ENCODE results near the gene ACCSL.

The ACCSL gene

DNA sequence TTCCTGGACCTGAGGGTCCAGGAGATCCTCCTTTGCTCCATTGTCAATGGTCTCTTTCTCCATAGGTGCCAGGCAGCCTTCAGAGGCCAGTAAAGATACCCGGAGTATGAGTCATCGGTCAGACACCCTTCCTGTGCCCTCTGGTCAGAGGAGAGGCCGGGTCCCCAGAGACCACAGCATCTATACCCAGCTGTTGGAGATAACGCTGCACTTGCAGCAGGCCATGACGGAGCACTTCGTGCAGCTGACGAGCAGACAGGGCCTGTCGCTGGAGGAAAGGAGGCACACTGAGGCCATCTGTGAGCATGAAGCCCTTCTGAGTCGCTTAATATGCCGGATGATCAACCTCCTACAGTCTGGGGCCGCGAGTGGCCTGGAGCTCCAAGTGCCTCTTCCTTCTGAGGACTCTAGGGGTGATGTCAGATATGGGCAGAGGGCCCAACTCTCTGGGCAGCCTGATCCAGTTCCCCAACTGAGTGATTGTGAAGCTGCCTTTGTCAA is at the start of gene ACCSL:
Gene ACCSL (plus strand): TSS at position 51 of the 501 bp plus-strand sequence. CDS start 56 bp downstream, at position 107.
- DNase-seq (ENCODE audit: low read depth) = no peak

DNA sequence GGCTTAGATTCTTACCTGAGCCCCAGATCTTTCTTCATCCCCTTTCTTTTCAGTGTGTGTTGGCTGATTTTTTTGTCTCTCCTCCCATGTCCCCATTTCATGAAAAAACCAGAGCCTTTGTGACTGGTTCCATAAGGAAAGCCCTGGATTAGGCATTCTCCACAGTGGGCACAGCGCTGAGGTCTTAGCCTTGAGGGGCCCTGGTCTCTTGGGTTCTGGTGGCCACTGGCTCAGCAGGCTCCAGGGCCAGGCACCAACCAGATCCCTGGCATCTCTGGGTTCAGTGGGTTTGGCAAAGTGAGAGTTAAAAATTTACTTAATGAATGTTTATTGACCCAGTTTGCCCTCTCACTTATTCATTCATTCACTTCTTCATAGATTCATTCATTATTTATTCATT is 49.5 kb upstream of the ACCSL start:
- DNase-seq (ENCODE audit: low read depth) = no peak

DNA sequence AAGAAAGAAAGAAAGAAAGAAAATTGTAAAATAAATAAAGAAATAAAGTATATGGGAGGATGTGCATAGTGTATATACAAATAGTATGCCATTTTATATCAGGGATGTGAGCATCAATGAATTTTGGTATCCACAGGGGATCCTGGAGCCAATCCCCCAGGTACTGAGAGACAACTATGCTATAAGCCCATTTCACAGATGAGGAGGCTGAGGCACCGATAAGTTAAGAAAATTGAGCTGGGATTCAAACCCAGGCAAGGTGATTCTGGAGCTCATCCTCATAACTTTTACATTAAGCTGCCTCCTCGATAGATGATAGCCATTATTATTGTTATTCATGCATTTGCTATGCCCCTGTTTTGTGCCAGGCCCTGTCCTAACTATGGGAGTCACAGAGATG is 47.0 kb upstream of the ACCSL start:
- no peak for DNase-seq (ENCODE audit: low read depth)

DNA sequence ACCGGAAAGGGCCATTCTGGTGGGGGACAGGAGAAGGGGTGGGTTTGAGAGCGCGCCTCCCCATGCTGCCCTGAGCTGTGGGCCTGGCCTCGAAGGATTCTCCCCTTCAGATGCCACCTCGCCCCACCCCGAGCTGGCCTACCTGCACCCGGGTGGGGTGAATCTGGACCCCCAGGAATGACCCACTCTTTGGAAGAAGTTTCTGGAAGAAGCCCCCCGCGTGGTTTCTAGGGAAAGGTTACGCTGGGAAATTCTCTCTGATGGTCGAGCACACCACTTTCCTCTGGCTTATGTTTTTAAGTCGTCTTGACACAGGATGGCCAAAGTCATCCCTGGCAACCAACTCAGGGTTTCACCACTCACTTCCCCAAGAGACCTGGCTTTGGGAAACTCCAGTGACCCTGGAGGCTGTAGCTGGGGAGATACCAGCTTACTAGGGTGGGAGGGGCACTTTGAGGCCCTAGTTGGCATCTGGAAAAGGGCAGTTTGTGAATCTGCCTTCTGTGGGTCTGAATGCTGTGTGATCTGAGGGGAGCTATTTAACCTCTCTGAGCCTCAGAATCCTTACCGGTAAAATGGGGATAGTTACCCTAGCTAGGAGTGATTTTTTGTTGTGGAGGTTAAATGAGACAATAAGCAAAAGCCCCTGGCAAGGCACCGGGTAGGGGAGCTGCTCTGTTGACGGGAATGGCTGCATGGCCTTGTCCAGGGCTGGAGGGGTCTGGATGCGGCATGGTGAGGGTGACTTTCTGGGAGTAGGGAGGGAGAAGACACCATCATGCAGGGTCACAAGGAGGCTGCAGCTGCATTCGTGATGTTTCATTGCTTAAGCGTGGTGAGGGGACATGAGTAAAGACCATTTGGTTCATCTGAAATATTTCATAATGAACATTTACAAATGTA is 45.3 kb upstream of the ACCSL start:
- no peak for DNase-seq (ENCODE audit: low read depth)

DNA sequence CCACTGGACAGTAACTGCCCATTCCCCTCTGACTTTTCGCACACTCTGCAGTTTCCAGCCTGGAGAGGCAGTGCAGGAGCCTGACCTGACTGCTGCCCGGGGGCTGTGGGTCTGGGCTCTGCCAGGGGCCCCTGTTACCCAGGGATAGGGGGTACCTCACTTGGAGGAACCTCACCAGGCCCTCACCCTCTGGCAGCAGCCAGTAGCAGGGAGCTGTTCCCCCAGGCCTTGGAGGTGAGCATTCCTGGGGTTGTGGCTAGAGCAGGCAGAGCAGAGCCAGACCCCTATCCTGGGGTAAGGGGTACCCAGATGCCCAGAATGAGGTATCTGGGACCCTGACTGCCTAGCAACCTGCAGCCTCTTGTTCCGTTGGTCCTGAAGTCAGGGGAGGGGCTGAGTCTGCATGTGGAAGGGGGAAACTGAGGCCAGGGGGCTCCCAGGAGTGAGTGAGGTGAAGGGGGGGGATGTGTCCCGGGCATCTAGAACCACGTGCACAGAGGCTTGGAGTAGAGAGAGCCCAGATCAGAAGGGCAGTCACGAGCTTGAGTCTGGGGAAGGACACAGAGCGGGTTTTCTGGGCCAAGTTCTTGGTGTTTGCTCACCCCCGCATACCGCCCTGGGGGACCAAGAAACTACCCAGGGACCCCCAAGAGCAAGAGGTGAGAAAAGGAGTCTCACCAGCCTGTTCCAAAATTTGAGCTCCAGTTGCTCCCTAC is 43.9 kb upstream of the ACCSL start:
- no peak for DNase-seq (ENCODE audit: low read depth)

DNA sequence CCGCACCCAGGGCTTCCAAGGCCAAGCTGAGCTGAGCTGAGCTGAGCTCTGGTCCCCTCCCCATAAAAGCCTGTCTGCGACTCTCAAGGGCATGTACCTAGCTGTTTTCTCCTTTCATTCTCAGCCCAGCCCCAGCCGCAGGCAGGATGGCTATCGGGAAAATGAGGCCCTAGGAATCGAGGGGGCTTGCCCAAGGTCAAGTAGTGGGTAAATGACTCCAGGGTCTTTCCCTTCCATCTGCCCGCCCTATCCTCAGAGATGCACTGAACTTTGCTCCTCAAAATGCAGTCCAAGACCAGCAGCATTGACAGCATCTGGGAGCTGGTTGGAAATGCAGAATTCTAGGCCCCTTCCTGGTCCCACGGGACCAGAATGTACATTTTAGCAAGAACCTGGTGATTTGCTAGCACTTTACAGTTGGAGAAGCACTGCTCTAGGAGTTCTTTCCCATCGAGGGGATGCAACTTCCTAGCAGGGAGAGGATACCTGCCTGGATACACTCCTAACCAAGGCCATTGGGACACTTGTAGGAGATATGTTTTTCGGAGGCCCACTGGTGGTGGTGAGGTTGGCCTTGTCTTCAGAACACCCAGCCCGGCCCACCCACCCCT is 43.2 kb upstream of the ACCSL start:
- no peak for DNase-seq (ENCODE audit: low read depth)

DNA sequence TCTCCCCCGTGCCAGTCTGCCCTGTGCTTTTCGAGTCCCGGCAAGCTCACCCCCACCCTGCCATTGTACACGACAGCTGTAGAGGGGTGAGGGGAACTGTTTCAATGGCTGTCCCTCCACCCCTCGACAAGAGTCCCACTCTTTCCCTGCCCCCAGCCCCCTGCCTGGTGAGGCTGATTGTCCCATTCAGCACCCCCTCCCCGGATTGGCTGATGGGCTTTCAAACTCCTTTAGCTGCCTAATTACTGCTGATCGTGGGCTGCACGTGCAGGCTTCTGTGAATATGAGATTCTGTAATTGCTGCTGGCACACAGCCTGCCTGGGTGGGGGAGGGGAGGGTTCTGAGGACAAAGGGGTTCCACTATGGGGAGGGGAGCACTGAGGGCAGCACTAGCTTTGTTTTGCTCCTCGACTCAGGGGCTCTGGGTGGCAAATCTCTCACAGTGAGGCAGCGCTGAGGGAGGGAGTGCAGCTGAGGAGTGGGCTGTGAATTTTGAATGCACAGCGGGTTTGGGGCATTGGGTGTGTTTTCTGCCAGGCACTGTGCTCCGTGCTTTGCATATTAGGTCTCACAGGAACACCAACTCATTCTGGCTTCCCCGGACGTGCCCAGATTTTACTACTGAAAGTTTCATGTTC is 42.6 kb upstream of the ACCSL start:
- DNase-seq (ENCODE audit: low read depth) = no peak

DNA sequence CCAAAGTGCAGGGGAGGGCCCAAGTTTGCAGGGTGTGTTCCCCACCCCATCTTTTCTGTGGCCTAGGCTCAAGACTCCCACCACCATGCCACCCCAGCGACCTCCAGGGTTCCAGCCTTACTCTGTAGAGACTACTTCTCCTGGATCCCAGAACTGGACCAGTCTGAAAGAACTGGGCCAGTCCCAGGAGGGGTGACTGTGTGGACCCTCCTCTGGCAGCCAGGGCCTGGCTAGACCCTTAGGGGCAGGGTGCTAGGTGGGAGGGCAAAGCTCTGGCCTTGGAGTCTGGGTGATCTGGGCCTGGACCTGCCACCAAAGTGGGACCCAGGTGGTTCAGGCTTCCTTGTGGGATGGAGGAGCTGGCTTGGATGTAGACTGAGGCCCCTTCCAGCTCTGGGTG is 41.8 kb upstream of the ACCSL start:
- no peak for DNase-seq (ENCODE audit: low read depth)

DNA sequence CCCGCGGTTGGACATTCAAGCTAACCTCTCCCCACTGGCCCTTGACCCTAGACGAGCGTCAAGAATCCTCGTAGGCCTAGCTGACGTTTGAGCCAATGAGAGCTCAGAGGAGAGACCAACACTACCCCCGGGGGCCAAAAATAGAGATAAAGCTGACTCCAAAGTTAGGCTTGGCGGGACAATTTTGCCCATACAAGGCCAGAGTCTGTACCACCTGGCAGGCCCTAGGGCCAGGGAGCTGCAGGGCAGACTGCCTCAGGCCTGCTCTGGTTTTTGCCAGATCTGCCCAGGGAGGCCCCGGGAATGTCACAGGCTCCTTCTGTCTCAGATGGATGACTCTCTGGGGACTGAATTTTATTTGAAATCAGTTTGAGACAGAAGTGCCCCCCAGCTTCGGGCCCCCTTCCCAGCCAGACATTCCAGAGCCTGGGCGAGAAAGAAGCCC is 40.8 kb upstream of the ACCSL start:
- DNase-seq (ENCODE audit: low read depth) = no peak

DNA sequence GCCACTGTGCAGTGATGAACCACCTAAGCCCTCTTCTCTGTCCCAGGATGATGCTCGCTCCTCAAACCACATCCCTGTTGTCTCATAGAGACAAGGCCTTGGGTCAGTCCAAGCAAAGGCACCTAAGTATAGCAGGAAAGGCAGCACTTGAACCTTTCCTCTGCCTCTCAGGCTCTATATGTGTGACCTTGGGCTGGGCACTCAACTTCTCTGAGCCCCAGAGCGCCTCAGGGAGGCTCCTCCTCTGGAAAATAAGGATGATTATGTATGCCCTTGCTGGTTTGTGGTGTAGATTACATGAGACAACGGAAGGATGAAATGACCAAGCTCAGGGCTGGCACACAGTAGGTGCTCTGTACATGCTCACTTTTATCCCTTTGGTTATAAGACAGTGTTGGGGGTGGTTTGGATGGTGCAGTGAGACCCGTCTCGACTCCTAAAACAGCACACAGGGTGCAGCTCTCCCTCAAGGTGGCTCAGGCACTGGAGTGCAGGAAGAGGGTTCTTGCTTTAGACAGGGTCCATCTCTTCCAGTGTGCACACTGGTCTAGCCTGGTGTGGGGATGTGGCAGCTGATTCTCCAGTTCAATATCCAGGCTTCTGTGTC is 40.2 kb upstream of the ACCSL start:
- no peak for DNase-seq (ENCODE audit: low read depth)

DNA sequence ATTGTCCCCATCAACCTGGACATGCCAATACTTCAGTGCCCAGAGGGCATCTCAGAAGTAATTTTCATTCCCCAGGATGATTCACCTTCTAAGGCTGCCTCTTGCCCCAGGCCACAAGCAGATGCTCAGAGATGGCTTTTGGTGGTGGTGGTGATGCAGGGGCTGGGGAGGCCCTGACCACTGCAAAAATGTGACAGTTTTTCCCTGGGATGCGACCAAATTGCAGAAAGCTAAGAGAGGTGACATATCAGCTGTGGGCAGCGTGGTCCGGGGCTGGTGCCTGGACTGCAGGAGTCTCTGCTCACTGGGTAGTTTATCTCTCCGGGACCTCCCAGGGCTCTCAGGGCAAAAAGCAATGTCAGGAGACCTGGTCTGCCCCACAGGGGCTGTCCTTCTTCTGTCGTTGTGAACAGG is 39.7 kb upstream of the ACCSL start:
- DNase-seq (ENCODE audit: low read depth) = no peak

DNA sequence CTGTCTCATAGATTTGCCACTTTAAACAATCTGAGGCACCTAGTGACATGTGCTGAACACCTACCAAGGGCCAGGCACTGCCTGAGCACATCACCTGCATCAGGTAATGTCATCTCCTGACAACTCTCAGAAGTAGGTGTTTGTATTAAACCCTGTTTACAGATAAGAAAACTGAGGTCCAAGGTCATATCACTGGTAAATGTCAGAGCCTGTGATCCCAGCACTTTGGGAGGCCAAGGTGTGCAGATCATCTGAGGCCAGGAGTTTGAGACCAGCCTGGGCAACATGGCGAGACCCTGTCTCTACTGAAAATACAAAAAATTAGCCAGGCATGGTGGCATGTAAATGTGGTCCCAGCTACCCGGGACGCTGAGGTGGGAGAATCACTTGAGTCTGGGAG is 39.1 kb upstream of the ACCSL start:
- no peak for DNase-seq (ENCODE audit: low read depth)

DNA sequence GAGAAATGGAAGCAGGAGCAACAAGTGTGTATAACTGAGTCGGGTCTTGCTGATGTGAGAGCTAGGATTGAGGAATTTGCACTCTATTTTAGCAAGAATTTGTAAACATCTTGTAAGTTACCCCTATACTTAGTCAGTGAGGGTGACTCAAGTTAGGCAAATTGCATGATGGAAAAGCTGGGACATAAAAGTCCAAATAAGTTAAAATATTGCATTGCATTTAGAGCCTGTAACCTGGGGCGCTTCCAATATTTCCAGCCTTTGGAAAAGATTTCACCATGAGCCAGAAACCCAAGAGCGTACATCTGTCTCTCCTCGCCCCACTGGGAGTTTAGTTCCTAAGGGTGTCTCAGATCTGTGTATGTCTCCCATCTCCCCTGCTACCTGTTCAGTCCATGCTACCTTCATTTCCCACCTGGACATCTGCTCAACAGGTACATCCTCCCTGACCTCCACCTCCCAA is 37.0 kb upstream of the ACCSL start:
- DNase-seq (ENCODE audit: low read depth) = no peak

DNA sequence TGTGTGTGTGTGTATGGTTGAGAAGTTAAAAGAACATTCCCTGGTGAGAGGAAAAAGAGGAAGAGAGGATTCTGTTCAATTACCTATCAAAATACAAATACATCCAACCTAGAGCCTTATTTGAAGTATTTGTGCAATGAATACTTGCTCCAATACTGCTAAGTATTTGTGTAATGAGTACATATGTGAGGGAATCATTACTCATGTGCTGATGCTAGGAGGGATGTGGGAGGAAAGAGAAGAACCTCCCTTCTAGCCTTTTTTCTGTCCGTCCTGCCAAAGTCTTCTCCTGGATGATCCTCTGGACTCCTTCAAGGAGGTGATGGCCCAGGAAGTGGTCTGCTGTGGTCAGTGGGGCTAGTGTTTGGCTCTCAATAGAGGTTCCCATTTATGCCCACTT is 36.0 kb upstream of the ACCSL start:
- no peak for DNase-seq (ENCODE audit: low read depth)

DNA sequence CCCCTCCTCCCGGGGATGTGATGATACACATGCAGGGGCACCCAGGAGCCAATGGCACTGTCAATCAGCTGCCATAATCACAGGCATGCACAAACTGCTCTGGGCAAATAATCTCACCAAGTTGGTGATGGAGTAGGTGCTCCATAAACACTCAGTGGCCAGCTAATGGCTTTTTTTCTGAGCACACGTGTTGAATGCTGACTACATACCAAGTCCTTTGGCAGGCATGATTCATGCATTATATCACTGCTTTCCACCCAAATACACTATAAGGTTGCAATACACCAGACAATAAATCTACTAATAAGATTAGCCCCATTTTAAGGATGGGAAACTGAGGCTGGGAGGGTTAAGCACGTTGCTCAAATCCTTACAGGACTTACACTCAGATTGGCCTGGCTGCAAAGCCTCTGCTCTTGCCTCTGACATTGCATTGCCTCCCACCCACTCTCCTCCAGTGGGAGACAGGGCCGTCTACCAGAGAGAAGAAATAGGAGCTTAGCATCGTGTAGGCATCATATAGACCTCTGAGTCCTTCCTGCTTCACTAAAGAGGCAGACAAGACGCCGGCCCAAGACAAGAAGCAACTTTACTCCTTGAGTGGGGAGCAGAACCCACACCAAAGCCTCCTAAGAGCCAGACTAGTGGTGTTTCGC is 32.7 kb upstream of the ACCSL start:
- DNase-seq (ENCODE audit: low read depth) = no peak

DNA sequence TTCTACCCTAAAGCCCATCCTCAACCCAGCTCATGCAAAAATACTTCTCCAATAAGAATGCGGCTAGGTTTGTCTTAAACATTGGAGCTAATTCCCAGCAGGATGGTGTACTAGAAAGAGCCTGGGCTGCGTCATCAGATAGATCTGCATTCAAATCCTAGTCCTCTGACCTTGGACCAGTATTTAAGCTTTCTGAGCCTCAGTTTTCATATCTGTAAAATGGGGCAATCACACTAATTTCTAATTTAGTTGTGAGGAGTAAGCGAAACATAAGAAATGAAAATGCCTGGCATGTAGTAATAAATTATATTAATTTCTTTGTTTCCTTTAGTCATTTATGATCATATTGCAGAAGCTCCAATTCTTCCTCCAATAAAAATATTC is 32.2 kb upstream of the ACCSL start:
- DNase-seq (ENCODE audit: low read depth) = no peak

DNA sequence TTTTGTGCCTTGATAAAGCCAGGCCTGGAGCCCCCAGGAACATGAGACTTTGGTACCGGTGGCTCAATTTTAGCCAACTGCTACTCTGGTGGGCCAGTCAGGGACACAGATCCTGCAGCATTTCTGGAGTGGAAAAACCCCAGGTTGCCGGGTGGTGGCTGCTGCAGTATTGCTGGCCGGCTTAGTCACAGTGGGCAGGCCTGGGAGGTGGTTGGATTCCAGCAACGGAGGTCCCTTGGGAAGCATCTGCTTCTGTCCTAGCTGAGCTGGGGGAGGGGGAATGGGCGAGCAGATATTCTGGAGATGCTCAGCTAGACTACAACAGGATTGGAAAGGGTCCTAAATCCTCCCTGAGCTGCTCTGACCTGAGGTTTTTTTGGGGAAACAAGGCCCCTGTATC is 31.6 kb upstream of the ACCSL start:
- no peak for DNase-seq (ENCODE audit: low read depth)

DNA sequence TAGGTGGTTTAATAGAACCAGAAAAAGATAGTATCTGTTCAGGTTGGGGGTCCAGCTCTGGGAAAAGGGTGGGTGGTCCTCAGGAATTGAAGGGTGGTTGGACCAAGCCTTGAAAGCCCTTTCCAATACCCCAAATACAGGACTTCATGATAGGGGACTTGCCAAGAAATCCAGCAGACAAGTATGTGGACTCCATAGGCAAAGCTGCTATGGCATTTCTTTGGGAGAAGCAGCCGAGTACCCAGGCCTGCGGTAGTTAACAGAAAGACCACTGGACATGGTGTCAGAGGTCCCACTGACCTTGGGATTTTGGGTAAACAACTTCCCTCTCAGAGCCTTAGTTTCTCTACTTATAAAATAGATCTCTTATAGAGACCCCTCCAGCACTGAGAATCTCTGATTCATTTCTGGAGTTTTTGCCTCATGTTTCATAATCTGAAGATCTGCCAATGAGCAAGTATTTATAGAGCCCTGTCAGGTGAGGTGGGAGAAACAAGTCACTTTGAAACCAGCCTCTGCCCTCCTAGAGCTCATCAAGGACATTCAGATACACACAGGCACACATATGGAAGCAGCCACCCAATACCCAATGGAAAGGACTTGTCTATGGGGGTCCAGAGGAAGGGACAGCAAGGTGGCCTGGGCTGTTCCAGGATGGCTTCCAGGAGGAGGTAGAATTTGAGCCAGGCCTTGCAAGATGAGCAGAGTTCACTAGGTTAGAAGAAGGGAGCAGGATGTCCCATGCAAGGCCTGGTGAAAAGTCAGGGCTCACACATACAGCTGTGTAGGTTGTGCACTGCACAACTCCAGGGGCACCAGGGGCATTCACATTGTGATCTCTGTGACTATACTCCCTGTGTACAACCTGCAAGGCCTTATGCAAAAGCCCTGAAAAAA is 31.0 kb upstream of the ACCSL start:
- no peak for DNase-seq (ENCODE audit: low read depth)

DNA sequence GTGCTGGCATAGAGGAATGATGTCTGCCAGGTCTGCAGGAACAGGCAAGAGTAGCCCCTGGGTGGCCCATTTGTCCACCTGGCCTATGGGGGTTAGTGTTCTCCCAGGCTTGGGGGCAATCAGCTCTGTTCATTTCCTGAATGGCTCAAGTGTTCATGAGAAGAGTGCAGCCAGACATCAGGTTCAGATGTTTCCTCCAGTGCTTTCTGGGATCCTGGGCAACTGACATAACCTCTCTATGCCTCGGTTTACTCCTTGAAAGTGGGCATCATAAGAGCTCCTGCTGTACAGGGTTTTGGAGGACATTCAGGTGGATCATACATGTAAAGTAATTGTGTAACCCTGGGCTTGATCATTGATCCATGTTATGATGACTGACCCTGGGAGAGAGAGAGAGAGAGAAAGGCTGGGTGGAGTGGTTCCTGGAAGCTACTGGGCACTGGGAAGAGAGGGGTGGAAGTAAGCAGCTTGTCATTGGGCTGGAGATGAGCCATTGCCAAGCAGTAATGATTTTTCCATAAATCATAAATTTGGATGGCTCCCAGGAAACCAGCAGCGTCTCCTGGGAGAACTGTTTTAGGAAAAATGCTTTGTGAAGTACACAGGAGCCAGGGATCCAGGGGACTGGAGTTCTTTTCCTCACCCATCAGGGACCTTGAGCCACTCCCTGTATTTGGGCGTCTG is 30.2 kb upstream of the ACCSL start:
- DNase-seq (ENCODE audit: low read depth) = no peak

DNA sequence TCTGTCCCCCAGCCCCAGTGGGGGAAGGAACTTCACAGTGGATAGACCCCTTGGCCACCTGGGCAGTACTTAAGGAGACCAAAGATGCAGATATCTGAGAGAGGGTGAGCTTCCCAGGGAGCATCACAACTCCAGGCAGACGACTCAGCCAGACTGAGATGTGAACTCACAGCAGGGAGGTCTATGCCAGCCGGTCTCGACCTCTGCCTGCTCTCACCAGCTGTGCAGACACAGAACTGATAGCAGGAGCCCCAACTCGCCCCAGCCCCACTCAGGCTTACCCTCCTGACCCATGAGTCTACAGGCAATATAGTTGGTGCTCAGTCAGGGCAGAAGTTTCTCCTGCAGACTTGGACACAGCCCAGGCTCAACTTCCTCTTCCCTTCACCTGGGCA is 29.7 kb upstream of the ACCSL start:
- no peak for DNase-seq (ENCODE audit: low read depth)
